ENCODE results near the gene BCLAF1. TPM values are rescaled to one million over a fixed set of nuclear protein-coding genes. Genes with fewer than 3 reads are reported as not detected.

Gene BCLAF1
- total and polyA plus RNA-seq, 2 experiments from 2014 or later, result 133 to 151 TPM

DNA sequence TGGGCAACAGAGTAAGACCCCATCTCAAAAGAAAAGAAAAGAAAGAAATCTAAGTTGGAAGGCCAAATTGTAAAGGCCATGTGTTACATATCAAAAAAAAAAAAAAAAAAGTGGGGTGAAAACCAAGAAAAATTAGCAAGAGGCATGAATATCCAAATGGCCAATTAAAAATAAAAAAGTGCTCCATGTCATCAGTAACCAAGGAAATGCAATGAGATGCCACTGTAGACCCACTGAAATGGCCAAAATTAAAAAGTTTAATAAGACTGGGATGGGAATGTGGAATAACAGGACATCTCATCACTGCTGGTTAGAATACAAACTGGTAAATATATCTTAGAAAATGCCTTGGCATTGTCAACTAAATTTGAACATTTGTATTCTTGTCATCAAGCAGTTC is 30.1 kb upstream of the BCLAF1 start:
- H2AFZ ChIP-seq, result no peak overlapping the region
- H3F3A ChIP-seq (replicated peaks; ENCODE audit: low read depth), result no peaks in the 10 kb centered on the region
- H4K20me1 ChIP-seq (replicated peaks; ENCODE audit: insufficient read depth), result no peaks in the 10 kb centered on the region
- H3K4me2 ChIP-seq, result no peak overlapping the region
- H3K27ac Mint-ChIP-seq, result no peak overlapping the region
- ATAC-seq (no peak), DNase-seq (ENCODE audit: low spot score) (no peak)
- no peaks in the 10 kb centered on the region for H3K36me3 Mint-ChIP-seq (ENCODE audit: low read depth)
- H3K79me2 ChIP-seq (replicated peaks; ENCODE audit: insufficient read depth), result no peaks in the 10 kb centered on the region
- no peak overlapping the region for H3K4me3 ChIP-seq
- H3K4me1 Mint-ChIP-seq, result no peaks in the 10 kb centered on the region; the same call in 2 of the 3 replicates
- H3K9me3 Mint-ChIP-seq, result no peaks in the 10 kb centered on the region
- H3K36me3 ChIP-seq (ENCODE audit: insufficient read depth), result no peaks in the 10 kb centered on the region
- H3K27ac ChIP-seq (ENCODE audit: low read depth), result no peak overlapping the region
- no peak overlapping the region for H3K4me3 Mint-ChIP-seq
- no peaks in the 10 kb centered on the region for H3K4me1 ChIP-seq (ENCODE audit: insufficient read depth)
- H3K9me2 ChIP-seq (ENCODE audit: insufficient read depth), result no peaks in the 10 kb centered on the region
- TF ChIP-seq EZH2phosphoT487 (IDR thresholded peaks at IDR 0.05; ENCODE audit: unreplicated experiment), result no peak
- TF ChIP-seq, protein P1, sequence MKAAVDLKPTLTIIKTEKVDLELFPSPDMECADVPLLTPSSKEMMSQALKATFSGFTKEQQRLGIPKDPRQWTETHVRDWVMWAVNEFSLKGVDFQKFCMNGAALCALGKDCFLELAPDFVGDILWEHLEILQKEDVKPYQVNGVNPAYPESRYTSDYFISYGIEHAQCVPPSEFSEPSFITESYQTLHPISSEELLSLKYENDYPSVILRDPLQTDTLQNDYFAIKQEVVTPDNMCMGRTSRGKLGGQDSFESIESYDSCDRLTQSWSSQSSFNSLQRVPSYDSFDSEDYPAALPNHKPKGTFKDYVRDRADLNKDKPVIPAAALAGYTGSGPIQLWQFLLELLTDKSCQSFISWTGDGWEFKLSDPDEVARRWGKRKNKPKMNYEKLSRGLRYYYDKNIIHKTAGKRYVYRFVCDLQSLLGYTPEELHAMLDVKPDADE (IDR thresholded peaks at IDR 0.05), result no peak
- TF ChIP-seq, protein P2, sequence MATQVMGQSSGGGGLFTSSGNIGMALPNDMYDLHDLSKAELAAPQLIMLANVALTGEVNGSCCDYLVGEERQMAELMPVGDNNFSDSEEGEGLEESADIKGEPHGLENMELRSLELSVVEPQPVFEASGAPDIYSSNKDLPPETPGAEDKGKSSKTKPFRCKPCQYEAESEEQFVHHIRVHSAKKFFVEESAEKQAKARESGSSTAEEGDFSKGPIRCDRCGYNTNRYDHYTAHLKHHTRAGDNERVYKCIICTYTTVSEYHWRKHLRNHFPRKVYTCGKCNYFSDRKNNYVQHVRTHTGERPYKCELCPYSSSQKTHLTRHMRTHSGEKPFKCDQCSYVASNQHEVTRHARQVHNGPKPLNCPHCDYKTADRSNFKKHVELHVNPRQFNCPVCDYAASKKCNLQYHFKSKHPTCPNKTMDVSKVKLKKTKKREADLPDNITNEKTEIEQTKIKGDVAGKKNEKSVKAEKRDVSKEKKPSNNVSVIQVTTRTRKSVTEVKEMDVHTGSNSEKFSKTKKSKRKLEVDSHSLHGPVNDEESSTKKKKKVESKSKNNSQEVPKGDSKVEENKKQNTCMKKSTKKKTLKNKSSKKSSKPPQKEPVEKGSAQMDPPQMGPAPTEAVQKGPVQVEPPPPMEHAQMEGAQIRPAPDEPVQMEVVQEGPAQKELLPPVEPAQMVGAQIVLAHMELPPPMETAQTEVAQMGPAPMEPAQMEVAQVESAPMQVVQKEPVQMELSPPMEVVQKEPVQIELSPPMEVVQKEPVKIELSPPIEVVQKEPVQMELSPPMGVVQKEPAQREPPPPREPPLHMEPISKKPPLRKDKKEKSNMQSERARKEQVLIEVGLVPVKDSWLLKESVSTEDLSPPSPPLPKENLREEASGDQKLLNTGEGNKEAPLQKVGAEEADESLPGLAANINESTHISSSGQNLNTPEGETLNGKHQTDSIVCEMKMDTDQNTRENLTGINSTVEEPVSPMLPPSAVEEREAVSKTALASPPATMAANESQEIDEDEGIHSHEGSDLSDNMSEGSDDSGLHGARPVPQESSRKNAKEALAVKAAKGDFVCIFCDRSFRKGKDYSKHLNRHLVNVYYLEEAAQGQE (IDR thresholded peaks at IDR 0.05; ENCODE audit: unreplicated experiment), result no peak
- TF ChIP-seq ZNF331 (CRISPR knock-in tag; IDR thresholded peaks at IDR 0.05; ENCODE audit: low read depth), result no peak
- TF ChIP-seq STAT1 (IDR thresholded peaks at IDR 0.05; ENCODE audit: unreplicated experiment), result no peak
- TF ChIP-seq, protein P3, sequence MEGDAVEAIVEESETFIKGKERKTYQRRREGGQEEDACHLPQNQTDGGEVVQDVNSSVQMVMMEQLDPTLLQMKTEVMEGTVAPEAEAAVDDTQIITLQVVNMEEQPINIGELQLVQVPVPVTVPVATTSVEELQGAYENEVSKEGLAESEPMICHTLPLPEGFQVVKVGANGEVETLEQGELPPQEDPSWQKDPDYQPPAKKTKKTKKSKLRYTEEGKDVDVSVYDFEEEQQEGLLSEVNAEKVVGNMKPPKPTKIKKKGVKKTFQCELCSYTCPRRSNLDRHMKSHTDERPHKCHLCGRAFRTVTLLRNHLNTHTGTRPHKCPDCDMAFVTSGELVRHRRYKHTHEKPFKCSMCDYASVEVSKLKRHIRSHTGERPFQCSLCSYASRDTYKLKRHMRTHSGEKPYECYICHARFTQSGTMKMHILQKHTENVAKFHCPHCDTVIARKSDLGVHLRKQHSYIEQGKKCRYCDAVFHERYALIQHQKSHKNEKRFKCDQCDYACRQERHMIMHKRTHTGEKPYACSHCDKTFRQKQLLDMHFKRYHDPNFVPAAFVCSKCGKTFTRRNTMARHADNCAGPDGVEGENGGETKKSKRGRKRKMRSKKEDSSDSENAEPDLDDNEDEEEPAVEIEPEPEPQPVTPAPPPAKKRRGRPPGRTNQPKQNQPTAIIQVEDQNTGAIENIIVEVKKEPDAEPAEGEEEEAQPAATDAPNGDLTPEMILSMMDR (conservative IDR thresholded peaks at IDR 0.05; ENCODE audit: low read depth in 2 of 2), result no peak
- no peaks in the 10 kb centered on the region for H3K27me3 Mint-ChIP-seq (ENCODE audit: insufficient read depth, low read depth, poor library complexity)
- no peaks in the 10 kb centered on the region for H3K27me3 ChIP-seq (ENCODE audit: insufficient read depth)

DNA sequence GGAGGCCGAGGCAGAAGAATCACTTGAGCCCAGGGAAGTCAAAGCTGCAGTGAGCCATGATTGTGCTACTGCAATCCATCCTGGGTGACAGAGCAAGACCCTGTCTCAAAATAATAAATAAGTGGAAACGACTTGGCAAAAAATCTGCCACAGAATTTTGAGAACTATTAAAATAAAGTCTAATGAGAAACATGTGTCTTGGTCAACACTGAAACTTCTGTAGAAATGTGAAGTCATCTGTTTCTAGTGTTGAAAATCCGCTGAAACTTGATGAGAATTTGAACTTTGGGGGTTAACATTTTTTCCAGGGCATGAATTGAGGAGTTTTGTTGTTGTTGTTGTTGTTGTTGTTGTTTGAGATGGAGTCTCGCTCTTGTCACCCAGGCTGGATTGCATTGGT is 29.0 kb upstream of the BCLAF1 start:
- H4K20me1 ChIP-seq (replicated peaks; ENCODE audit: insufficient read depth), result no peaks in the 10 kb centered on the region
- Mint-ChIP-seq H3K27me3 (ENCODE audit: insufficient read depth, low read depth, poor library complexity) (no peaks in the 10 kb centered on the region), H3K4me3 (no peak overlapping the region), H3K27ac (no peak overlapping the region), H3K36me3 (ENCODE audit: low read depth) (no peaks in the 10 kb centered on the region), H3K9me3 (no peaks in the 10 kb centered on the region), H3K4me1 (no peaks in the 10 kb centered on the region; the same call in 2 of the 3 replicates)
- no peaks in the 10 kb centered on the region for H3K36me3 ChIP-seq (ENCODE audit: insufficient read depth)
- no peaks in the 10 kb centered on the region for H3K27me3 ChIP-seq (ENCODE audit: insufficient read depth)
- no peaks in the 10 kb centered on the region for H3K4me1 ChIP-seq (ENCODE audit: insufficient read depth)
- H3K27ac ChIP-seq (ENCODE audit: low read depth), result no peak overlapping the region
- no peak overlapping the region for H3K4me3 ChIP-seq
- no peaks in the 10 kb centered on the region for H3F3A ChIP-seq (replicated peaks; ENCODE audit: low read depth)
- no peaks in the 10 kb centered on the region for H3K9me2 ChIP-seq (ENCODE audit: insufficient read depth)
- no peak for ATAC-seq
- H3K79me2 ChIP-seq (replicated peaks; ENCODE audit: insufficient read depth), result no peaks in the 10 kb centered on the region
- H3K4me2 ChIP-seq, result no peak overlapping the region
- H2AFZ ChIP-seq, result no peak overlapping the region
- no peak for DNase-seq (ENCODE audit: low spot score)
- TF ChIP-seq POLR2AphosphoS5 (IDR thresholded peaks at IDR 0.05; ENCODE audit: low read depth) (no peak), STAT1 (IDR thresholded peaks at IDR 0.05; ENCODE audit: unreplicated experiment) (no peak), ZNF331 (CRISPR knock-in tag; IDR thresholded peaks at IDR 0.05; ENCODE audit: low read depth) (no peak), ZNF114 (CRISPR knock-in tag; IDR thresholded peaks at IDR 0.05) (no peak), NANOG (IDR thresholded peaks at IDR 0.05; ENCODE audit: borderline replicate concordance) (no peak), EZH2 (IDR thresholded peaks at IDR 0.05; ENCODE audit: low read depth, unreplicated experiment) (no peak)
- TF ChIP-seq, protein P2 (IDR thresholded peaks at IDR 0.05; ENCODE audit: unreplicated experiment), result no peak
- TF ChIP-seq, protein P1 (IDR thresholded peaks at IDR 0.05), result no peak
- TF ChIP-seq, protein P3 (conservative IDR thresholded peaks at IDR 0.05; ENCODE audit: low read depth in 2 of 2), result no peak

Measured in GM23338 (cell line).